HL-60 (cell line): ENCODE measurements around the gene SCAF11.

Experiments
- CTCF ChIP-seq: IDR thresholded peaks from one replicate; pipeline ENCODE4 v1.5.1; 2011; ENCODE audit warnings: low read length, control low read depth, inconsistent platforms; ENCODE audit not compliant: insufficient read depth
- GABPA ChIP-seq: IDR thresholded peaks from 2 replicates; pipeline ENCODE4 v1.6.1; 2012; ENCODE audit warnings: low read depth
- POLR2AphosphoS5 ChIP-seq: IDR thresholded peaks from 2 replicates; pipeline ENCODE4 v1.6.1; 2012; ENCODE audit warnings: low read depth
- REST ChIP-seq: IDR thresholded peaks from 2 replicates; pipeline ENCODE4 v1.6.1; 2012; ENCODE audit warnings: low read depth; ENCODE audit not compliant: insufficient replicate concordance
- SPI1 ChIP-seq: IDR thresholded peaks from 2 replicates; pipeline ENCODE4 v1.6.1; 2012; ENCODE audit warnings: low read depth, mild to moderate bottlenecking, borderline replicate concordance

GRCh38 chr12:45988264-45988663 lies 2.1 kb downstream of the SCAF11 start:
- no peak for TF ChIP-seq REST
- TF ChIP-seq CTCF: no peak
- TF ChIP-seq POLR2AphosphoS5: no peak
- TF ChIP-seq SPI1: no peak
- no peak for TF ChIP-seq GABPA
